GM18907 (cell line): ENCODE data around the gene PRKCE.

ENCODE experiments used
- ATAC-seq: cut with Tn5 transposase; IDR thresholded peaks from one replicate; pipeline ENCODE4 v1.9.1; 2021; ENCODE audit warnings: mild to moderate bottlenecking, moderate library complexity; ENCODE audit not compliant: unreplicated experiment

PRKCE gene

GRCh38 chr2:46003903-46004473, 352.5 kb downstream of the PRKCE start:
- no peak for ATAC-seq

DNA sequence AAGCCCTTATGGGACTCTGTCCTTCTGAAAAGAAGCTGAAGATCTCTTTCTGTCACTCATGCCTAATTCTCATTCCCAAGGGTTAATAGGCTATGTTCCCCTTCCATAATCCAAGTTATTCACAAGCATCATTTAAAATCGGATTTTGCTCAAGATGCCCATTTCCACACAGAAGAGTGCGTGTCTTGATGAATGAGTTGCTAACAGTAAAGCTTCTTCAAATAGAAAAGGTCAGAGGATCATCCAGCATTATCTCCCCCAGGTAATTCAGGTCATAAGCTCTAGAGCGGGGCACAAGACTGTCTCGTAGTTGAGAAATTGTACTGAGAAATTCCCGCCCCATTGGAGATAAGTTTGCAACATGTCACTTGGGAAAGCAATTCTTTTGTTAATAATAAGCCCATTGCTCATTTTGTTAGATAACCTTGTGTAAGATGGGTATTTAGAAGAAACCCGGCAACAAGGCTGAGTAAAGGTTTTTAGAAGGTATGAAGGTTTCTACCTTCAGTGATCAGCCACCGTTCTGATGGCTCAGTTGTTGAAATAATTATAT, 355.1 kb downstream of the PRKCE start:
- ATAC-seq, result no peak

GRCh38 chr2:46007412-46007811, 355.9 kb downstream of the PRKCE start:
- ATAC-seq, result no peak

DNA sequence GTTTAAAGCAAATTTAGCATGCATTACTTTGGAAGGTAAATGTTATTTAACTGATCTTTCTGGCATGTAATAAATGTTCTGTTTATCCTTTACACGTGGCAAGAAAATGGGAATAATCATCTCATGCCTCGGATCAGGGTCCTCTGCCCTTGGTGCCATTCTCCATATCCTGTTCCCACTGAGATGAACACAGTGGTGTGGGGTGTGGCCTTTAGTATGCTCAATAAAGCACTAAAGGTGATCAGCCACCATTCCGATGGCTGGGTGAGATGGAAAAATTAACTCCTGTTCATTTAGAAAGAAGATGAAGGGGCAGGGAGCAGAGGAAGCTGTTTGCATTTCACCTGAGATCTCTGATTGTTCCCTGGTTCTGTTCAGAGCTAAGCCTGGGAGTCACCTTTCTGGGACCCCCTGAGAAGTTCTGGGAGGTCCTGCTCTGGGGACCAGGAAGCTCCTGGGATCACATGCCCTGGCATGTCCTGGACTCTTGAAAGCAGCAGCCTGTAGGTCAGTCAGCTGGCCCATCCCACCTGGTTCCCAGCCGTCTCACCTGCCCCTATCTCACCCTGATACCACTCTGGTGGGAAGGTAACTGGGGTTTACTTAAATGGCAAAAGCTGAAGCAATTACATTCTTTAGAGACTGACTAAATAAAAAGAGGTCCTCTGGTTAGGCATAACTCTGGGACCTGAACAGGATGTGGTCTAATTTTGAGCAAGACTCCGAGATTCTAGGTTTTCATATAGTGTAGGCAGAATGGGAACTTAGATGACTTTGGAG, 356.8 kb downstream of the PRKCE start:
- ATAC-seq, result no peak

GRCh38 chr2:46009315-46009714, 357.8 kb downstream of the PRKCE start:
- ATAC-seq, result no peak

- no peak for ATAC-seq
These were observed 358.3 kb downstream of the PRKCE start for GRCh38 chr2:46009772-46010171.

- no peak for ATAC-seq
These were observed 358.9 kb downstream of the PRKCE start for GRCh38 chr2:46010223-46010924.

DNA sequence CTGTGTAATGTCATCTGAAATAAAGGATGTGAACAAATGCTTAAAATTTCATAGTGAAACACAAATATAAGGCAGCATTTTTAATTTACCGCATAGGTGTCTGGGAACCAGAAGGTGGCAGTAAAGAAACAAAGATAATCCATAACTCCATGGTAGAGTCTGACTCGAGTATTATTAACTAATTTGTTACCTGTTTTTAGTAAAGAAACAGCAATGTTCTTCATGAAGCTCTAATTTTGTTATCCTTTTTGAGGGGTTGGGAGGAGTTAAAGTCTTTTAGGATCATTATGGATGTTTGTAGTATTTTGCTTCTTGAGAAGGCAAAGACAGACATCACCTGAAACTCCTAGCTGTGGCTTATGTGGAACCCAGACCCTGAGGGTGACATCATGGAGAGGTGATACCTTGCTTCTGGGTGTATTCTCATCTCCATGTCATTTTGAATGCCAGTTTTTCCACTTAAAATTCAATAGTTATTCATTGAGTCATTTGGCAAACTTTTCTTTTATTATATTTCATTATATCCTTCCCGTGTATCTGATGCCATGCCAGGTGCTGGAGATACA, 359.5 kb downstream of the PRKCE start:
- ATAC-seq, result no peak

DNA sequence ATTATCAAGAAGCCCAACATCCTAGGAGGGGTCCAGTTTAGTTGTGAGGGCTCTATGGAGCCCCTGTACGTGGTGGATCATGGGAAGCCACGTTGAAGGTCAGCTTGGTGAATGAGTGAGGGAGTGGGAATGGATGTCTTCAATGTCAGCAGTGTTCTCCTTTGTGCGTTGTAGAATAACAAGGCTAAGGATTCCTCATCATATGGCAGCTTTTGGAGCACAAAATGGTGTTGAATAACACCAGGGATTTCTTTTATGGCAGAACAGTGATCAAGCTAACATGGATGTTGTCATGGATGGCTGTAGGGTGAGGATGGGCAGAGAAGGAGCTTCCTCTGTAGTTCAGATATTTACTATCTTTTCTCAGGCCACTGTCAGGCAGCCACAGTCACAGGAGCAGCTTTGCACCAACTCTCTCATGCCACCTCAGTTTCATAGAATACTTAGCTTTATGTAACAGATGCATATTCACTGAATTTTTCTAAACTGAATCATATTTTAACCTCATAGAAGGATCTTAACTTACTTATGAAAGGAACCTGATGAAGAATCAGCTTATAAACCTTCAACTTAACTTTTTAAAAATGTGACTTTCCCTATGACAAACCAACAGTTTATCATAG, 361.3 kb downstream of the PRKCE start:
- ATAC-seq, result no peak

GRCh38 chr2:46013726-46014125, 362.3 kb downstream of the PRKCE start:
- ATAC-seq, result no peak

GRCh38 chr2:46014911-46015654, 363.6 kb downstream of the PRKCE start:
- no peak for ATAC-seq

DNA sequence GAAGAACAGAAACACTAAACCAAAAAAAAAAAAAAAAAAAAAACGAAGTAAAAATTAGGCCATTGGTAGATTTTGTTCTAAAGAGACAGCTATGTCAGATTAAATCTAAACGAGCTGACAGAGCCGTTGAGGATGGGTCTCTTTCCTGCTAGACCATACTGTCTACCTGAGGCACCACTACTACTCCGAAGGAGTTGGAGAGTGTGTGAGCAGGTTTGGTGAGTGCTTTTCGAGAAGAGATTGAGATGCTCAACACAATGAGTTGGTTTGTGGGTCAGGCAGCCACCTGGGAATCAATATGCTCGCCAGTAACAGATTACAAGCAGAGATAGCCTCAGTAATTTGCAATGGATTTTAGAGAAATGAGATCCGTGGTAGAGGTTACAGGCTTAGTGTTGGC, 364.2 kb downstream of the PRKCE start:
- ATAC-seq, result no peak

DNA sequence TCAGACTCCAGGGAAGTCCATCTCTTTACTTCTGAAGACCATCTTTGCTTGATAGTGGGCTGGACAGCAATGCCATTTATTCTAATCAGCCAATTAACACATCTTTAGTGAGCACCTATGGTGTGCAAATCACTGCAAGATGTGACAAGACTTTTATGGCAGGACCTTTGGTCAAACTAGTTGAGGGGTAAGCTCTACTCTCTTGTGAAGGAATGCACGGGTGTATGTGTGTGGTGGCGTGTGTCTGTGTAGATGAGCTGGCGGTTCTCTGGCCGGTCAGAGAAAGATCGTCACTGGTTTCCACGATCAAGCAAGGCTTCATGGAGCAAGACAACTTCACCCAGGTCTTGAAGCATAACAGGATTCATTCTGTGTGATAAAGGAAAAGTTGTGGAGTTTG, 364.6 kb downstream of the PRKCE start:
- no peak for ATAC-seq

GRCh38 chr2:46018773-46019591, 367.5 kb downstream of the PRKCE start:
- ATAC-seq, result no peak

DNA sequence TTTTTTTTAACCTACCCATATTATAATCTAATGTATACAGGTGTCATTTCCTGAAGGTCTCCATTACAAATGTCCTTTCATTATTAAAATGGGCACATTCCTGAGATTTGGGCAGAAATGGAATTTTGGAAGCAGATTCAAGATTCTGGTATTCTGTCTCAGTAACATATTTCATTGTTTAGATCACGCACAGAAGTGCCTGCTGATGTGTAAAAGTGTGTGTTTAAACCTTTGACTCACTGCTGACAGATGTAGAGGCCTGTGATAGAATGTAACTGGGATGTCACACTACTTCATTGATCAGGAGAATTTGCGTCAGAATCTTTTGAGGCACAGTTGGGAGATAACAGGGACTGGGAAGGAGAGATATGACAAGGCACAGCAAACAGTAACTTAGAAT, 368.9 kb downstream of the PRKCE start:
- ATAC-seq, result no peak

DNA sequence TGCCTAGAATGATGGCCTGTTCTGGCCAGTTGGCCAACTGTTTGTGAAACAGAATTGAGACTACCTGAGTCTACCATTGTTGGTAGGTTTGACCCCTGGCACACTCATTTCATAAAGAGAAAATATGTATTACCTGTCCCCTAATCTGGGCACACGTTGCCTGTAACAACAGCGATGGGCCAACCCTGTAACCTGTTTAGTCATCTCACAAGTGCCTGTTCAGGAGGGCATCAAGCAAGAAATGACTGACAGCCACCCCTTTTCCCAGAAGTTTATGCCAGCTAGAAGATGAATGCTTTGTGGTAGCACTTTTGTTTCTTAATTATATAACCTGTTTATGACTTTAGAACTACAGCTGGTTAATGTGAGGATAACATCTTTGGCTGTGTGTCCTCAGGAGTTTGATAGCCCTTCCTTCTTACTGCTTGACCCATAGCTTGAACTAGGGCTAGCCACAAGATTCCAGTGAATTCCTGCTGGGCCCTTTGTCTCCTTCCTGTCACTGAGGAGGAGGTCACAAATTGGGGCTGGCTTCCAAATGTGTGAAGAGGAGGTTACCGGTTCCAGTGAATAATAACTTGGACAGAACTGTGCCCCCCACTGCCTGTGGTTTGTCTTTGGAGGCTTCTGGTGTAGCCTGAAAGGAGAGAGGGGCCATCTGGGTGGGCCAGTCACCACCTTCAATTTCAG, 371.8 kb downstream of the PRKCE start:
- ATAC-seq, result no peak

DNA sequence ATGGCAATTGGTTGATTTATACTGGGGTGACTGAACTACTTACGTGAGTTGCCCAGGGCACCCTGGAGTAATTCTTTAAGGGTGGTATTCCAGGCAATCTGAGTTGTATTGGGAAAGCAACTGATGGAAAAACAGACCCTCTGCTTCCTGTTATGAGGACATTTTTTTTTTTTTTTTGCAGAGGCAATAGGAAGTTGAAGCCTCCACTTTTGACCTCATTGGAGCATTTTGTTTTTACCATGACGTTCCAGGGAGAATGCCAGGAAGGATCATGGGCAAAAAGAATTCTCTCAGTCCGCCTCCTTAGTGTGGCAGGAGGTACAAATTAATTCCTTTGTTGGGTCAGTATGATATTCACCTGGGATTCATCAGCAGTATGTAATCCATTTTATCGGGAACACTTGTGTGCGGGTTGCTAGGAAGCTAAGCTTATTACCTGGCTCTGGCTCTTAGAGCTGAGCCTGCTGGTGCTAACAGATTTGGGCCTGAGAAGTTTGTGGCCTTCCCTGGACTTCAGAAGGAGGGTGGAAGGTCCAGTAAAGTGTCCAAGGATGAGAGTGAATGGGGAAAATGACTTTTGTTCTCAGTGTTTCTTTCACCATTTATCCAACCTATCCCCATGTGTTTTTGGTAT, 372.8 kb downstream of the PRKCE start:
- no peak for ATAC-seq

DNA sequence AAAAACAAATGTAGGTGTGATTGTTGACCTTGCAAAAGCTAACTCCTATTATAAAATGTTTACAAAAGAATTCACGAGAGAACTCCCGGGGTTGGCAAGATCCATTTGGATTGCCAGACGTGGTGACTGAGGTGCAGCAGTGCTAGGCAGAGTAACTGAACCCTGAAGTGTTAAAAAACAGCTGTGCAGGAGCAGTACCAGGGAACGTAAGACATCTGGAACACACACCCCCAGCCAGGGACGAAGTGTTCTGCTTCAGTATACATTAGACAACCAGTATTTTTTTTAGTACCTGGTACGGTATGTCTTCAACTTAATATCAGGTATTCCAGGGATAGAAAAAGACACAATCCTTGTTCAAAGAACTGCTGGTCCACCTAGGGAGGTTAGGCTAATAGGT, 373.6 kb downstream of the PRKCE start:
- no peak for ATAC-seq
